ENCODE results near the gene TMEM80. TPM values are rescaled to one million over a fixed set of nuclear protein-coding genes. Genes with fewer than 3 reads are reported as not detected.

TMEM80 gene
- total and polyA plus RNA-seq, 2 of the 8 experiments (the other 6 are each of a cell fraction or from before 2014, with no cell fraction given): 8.0 to 16.3 TPM

DNA sequence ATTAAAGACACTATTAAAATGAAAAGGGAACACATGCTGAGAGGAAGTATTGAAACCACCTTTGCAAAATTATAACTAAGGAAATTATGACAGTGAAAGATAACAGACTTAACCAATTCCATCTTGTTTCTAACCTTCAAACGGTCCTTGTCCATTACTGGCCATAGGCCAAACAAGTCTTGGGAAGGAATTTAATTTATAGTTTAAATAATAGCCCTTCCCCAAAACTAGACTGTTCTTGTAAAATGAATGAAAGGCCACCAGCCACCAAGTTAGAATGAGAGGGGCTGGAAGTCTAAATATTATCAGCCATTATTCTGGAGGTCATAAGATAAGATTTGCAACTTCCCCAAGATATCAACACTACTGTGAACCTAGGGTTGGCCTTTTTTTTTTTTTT lies 49.8 kb downstream of the TMEM80 start:
- Histone ChIP-seq H3K23me2 (ENCODE audit: low read depth, low read length) (peaks cover 5% of the 10 kb centered on the region; the same call in 1 of the 2 replicates), H2AK5ac (ENCODE audit: low read depth, low read length) (no peak overlapping the region), H3K9ac (replicated peaks in 1 of 4; ENCODE audit: extremely low read depth in 1 of 4, low read depth in 3 of 4, low read length in 3 of 4) (no peak overlapping the region), H3K9me3 (ENCODE audit: insufficient read depth in 2 of 2, low read depth in 1 of 2, low read length in 1 of 2) (no peaks in the 10 kb centered on the region), H3K4me1 (replicated peaks in 1 of 4; ENCODE audit: control insufficient read depth in 3 of 4, insufficient read depth in 4 of 4, low read length in 3 of 4) (peaks cover 0 to 15% (median 4%) of the 10 kb centered on the region in 4 experiments; a peak in 5 of 7 replicates), H4K20me1 (replicated peaks in 1 of 2; ENCODE audit: control insufficient read depth in 1 of 2, insufficient read depth in 2 of 2, low read length in 2 of 2) (peaks cover 7 to 15% of the 10 kb centered on the region in 2 experiments), H3K14ac (ENCODE audit: insufficient read length) (no peak overlapping the region), H3K36me3 (ENCODE audit: control insufficient read depth in 2 of 4, insufficient read depth in 4 of 4, low read length in 3 of 4) (no peaks in the 10 kb centered on the region), H2BK20ac (ENCODE audit: low read length) (0 out of 2 replicates have a peak overlapping the region, but pooled peaks have one; percentile 32), H4K8ac (ENCODE audit: extremely low read depth, insufficient read depth, low read length) (no peak overlapping the region), H2BK12ac (ENCODE audit: low read depth, low read length) (no peak overlapping the region), H2BK5ac (ENCODE audit: low read depth, low read length) (no peak overlapping the region), H3K27me3 (replicated peaks in 1 of 4; ENCODE audit: control insufficient read depth in 3 of 4, extremely low read depth in 1 of 4, insufficient read depth in 3 of 4, low read length in 3 of 4) (no peaks in the 10 kb centered on the region), H3K4ac (replicated peaks; ENCODE audit: insufficient read length, low read depth, low read length) (no peak overlapping the region), H3K4me2 (ENCODE audit: insufficient read depth in 1 of 2, low read depth in 2 of 2, low read length in 2 of 2) (no peak overlapping the region; a peak in 1 of 4 replicates), H3K56ac (replicated peaks; ENCODE audit: insufficient read length, low read depth, low read length) (no peak overlapping the region), H2AFZ (ENCODE audit: low read length) (no peak overlapping the region), H3K23ac (ENCODE audit: insufficient read length) (no peak overlapping the region), H4K91ac (replicated peaks; ENCODE audit: insufficient read length, low read length) (no peak overlapping the region), H2BK15ac (ENCODE audit: low read length) (no peak overlapping the region), H2BK120ac (replicated peaks; ENCODE audit: low read depth, low read length) (no peak overlapping the region), H4K5ac (ENCODE audit: insufficient read length, low read depth, low read length) (no peak overlapping the region), H3K79me2 (ENCODE audit: control insufficient read depth in 1 of 2, insufficient read depth in 2 of 2, low read length in 2 of 2) (peaks cover 24 to 31% of the 10 kb centered on the region in 2 experiments), H3K27ac (ENCODE audit: low read depth, low read length) (no peak overlapping the region), H3K79me1 (ENCODE audit: low read depth, low read length) (peaks cover 8% of the 10 kb centered on the region), H3K4me3 (ENCODE audit: extremely low read depth in 1 of 4, insufficient read depth in 2 of 4, low read depth in 3 of 4, low read length in 4 of 4) (no peak overlapping the region), H3K18ac (ENCODE audit: extremely low read depth, low read length) (peak overlapping the region; percentile 96; the same call in 1 of the 2 replicates)
- CTCF ChIA-PET (ENCODE audit: partially characterized antibody): interaction anchor here (0.6 to 26.9 kb wide), 4 partner anchors 14 to 92 kb away, joined by 3 to 395 read pairs (median 54); no protein-coding TSS in a partner anchor
- WGBS, 2 experiments (ENCODE audit: extremely low coverage in 1 of 2, insufficient coverage in 1 of 2, insufficient read length in 1 of 2, insufficient replicate concordance in 2 of 2, low coverage in 1 of 2, low lambda C conversion rate in 2 of 2, missing lambda C conversion rate in 1 of 2): 88% methylated on average over 1 of the region's 1 CpG; no CpG with 5 or more reads in 1 of the 2 experiments
- POLR2A ChIA-PET (ENCODE audit: partially characterized antibody): interaction anchor here (1.2 to 32.3 kb wide), 6 partner anchors 8 to 49 kb away, joined by 3 to 636 read pairs (median 15); partner anchors contain the start of gene GATD1
- FAIRE-seq (no peak), DNase-seq (ENCODE audit: low read depth in 1 of 2, low spot score in 2 of 2) (no peak)
- no peak for TF ChIP-seq JUND (IDR thresholded peaks at IDR 0.05; ENCODE audit: low read length)
- no peak for TF ChIP-seq SAP30 (IDR thresholded peaks at IDR 0.05; ENCODE audit: insufficient read depth, insufficient replicate concordance, low read length)
- no peak for TF ChIP-seq KDM1A (IDR thresholded peaks at IDR 0.05; ENCODE audit: borderline replicate concordance, low read length)
- no peak for TF ChIP-seq GABPA (IDR thresholded peaks at IDR 0.05; ENCODE audit: borderline replicate concordance, insufficient read depth, low read length)
- TF ChIP-seq RBBP5 (IDR thresholded peaks at IDR 0.05; ENCODE audit: borderline replicate concordance, low read depth, low read length): no peak
- TF ChIP-seq, protein P1, sequence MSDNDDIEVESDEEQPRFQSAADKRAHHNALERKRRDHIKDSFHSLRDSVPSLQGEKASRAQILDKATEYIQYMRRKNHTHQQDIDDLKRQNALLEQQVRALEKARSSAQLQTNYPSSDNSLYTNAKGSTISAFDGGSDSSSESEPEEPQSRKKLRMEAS (IDR thresholded peaks at IDR 0.05): no peak
- no peak for TF ChIP-seq BCL11A (IDR thresholded peaks at IDR 0.05; ENCODE audit: low read depth in 2 of 2, low read length in 2 of 2)
- TF ChIP-seq EGR1 (IDR thresholded peaks at IDR 0.05; ENCODE audit: borderline replicate concordance, low read depth, low read length): no peak
- no peak for TF ChIP-seq TBP (IDR thresholded peaks at IDR 0.05; ENCODE audit: low read depth, low read length)
- no peak for TF ChIP-seq KDM4A (IDR thresholded peaks at IDR 0.05; ENCODE audit: low read depth, low read length, severe bottlenecking)
- no peak for TF ChIP-seq POU5F1 (IDR thresholded peaks at IDR 0.05; ENCODE audit: low read depth, low read length)
- TF ChIP-seq, protein P2, sequence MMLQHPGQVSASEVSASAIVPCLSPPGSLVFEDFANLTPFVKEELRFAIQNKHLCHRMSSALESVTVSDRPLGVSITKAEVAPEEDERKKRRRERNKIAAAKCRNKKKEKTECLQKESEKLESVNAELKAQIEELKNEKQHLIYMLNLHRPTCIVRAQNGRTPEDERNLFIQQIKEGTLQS (IDR thresholded peaks at IDR 0.05; ENCODE audit: insufficient read depth, low read depth, low read length): no peak
